Measurements from ENCODE around the gene CCDC192.

GRCh38 chr5:127960270-127960691 is 257.1 kb downstream of the CCDC192 start:
- TF ChIP-seq SP1 (IDR thresholded peaks at IDR 0.05) (no peak), PKNOX1 (IDR thresholded peaks at IDR 0.05) (no peak), FOXK2 (IDR thresholded peaks at IDR 0.05) (no peak), SUZ12 (IDR thresholded peaks at IDR 0.05) (no peak), BHLHE40 (IDR thresholded peaks at IDR 0.05; ENCODE audit: borderline replicate concordance) (no peak), HDGF (IDR thresholded peaks at IDR 0.05; ENCODE audit: borderline replicate concordance) (no peak), FOXA1 (IDR thresholded peaks at IDR 0.05) (no peak), FOXM1 (IDR thresholded peaks at IDR 0.05; ENCODE audit: borderline replicate concordance) (no peak), NFRKB (IDR thresholded peaks at IDR 0.05) (no peak)

All from HEK293T (cell line).